ENCODE results near the gene ARHGAP26.

DNA sequence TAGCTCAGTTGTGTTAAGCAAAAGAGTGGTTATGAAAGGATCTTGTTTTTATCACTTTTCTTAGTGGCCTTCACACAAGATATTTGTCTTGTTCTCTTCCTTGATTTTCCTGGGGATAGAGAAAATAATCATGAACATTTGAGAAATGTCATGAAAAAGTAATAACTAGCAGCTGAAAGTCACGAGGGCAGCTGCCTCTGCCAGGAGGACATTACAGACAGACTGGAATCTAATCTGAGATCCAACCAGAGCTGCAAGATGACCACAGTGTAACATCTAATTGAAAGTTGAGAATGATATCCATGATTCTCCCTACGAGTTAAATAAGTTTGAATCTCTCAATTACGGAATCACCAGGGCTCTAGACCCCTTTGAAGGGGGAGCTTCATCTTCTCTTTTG lies 274.9 kb downstream of the ARHGAP26 start:
- no peak for TF ChIP-seq EP300 (IDR thresholded peaks at IDR 0.05)
- TF ChIP-seq, protein P1, sequence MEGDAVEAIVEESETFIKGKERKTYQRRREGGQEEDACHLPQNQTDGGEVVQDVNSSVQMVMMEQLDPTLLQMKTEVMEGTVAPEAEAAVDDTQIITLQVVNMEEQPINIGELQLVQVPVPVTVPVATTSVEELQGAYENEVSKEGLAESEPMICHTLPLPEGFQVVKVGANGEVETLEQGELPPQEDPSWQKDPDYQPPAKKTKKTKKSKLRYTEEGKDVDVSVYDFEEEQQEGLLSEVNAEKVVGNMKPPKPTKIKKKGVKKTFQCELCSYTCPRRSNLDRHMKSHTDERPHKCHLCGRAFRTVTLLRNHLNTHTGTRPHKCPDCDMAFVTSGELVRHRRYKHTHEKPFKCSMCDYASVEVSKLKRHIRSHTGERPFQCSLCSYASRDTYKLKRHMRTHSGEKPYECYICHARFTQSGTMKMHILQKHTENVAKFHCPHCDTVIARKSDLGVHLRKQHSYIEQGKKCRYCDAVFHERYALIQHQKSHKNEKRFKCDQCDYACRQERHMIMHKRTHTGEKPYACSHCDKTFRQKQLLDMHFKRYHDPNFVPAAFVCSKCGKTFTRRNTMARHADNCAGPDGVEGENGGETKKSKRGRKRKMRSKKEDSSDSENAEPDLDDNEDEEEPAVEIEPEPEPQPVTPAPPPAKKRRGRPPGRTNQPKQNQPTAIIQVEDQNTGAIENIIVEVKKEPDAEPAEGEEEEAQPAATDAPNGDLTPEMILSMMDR (IDR thresholded peaks at IDR 0.05) = no peak
